ENCODE measurements around the gene MEAF6. TPM values are rescaled to one million over a fixed set of nuclear protein-coding genes. Genes with fewer than 3 reads are reported as not detected.

The MEAF6 gene
- total and polyA plus RNA-seq, 12 donors: 27.8 to 59.9 (median 37.7) TPM

GRCh38 chr1:37473431-37474045 lies 41.0 kb downstream of the MEAF6 start:
- Histone ChIP-seq H3K9me3 (no peaks in the 10 kb centered on the region), H3K36me3 (peaks cover 0 to 27% (median 0%) of the 10 kb centered on the region in 9 donors), H3K27ac (peak overlapping the region in 9 of 10 donors; percentile 62 to 98 (median 94)), H3K27me3 (no peaks in the 10 kb centered on the region), H3K4me1 (peaks cover 23 to 74% (median 68%) of the 10 kb centered on the region in 9 donors), H3K4me3 (peak overlapping the region in 9 of 10 donors; percentile 74 to 98 (median 93))
- ATAC-seq: peak in 1 of 8 donors; percentile 18
- 23 to 27% methylated on average over 12 of the region's 12 CpGs for WGBS, 2 donors
- no peak for TF ChIP-seq CTCF (IDR thresholded peaks at IDR 0.05)
- DNase-seq: no peak
- intact Hi-C loops (cut with DNase I): loop anchor here in 2 of 10 donors (5.0 kb wide), 2 partner anchors 124 to 219 kb away; partner anchors contain the start of genes CDCA8 (in 1 of the 2) and GNL2 (in 1 of the 2)

- H3K4me3 ChIP-seq: peak overlapping the region in 3 of 10 donors; percentile 78 to 92 (median 90)
- H3K9me3 ChIP-seq: no peaks in the 10 kb centered on the region
- H3K36me3 ChIP-seq: peaks cover 0 to 22% (median 0%) of the 10 kb centered on the region in 9 donors
- 78 to 85% methylated on average over 1 of the region's 1 CpG for WGBS, 2 donors
- DNase-seq (no peak), ATAC-seq (no peak)
- no peaks in the 10 kb centered on the region for H3K27me3 ChIP-seq
- no peak for TF ChIP-seq CTCF (IDR thresholded peaks at IDR 0.05)
- intact Hi-C loops (cut with DNase I): loop anchor here in 2 of 10 donors (5.0 kb wide), 2 partner anchors 124 to 219 kb away; partner anchors contain the start of genes CDCA8 (in 1 of the 2) and GNL2 (in 1 of the 2)
- peaks cover 23 to 68% (median 62%) of the 10 kb centered on the region in 9 donors for H3K4me1 ChIP-seq
- H3K27ac ChIP-seq: peak overlapping the region in 8 of 10 donors; percentile 62 to 98 (median 96)
These were observed 41.6 kb downstream of the MEAF6 start for GRCh38 chr1:37472994-37473393.

DNA sequence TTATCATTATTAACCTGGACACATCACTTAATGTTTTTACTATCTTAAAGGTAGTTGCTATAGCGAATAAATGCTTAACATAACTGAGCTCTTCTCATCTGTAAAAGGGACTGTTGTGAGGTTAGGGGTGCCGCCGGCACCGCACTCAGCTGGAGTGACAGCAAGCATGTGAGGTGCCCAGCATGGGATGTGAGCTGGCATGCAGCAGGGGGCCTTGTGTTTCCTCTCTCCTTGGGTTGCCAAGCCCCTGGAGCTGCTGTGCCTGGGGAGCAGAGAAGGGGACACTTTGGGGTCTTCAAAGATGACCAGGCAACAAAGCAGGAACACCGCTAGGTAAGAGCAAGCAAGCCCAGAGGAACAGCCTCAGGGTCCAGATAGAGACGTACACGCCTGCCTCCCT lies 42.3 kb downstream of the MEAF6 start:
- DNase-seq (no peak), ATAC-seq (no peak)
- Histone ChIP-seq H3K4me1 (peaks cover 23 to 61% (median 55%) of the 10 kb centered on the region in 9 donors), H3K9me3 (no peaks in the 10 kb centered on the region), H3K27me3 (no peaks in the 10 kb centered on the region), H3K4me3 (peak overlapping the region in 1 of 10 donors; percentile 31), H3K27ac (peak overlapping the region in 9 of 10 donors; percentile 81 to 98 (median 91)), H3K36me3 (peaks cover 0 to 18% (median 0%) of the 10 kb centered on the region in 9 donors)
- no peak for TF ChIP-seq CTCF (IDR thresholded peaks at IDR 0.05)
- 81 to 82% methylated on average over 7 of the region's 7 CpGs for WGBS, 2 donors
- intact Hi-C loops (cut with DNase I): loop anchor here in 2 of 10 donors (5.0 kb wide), 2 partner anchors 125 to 220 kb away; partner anchors contain the start of genes CDCA8 (in 1 of the 2) and GNL2 (in 1 of the 2)

DNA sequence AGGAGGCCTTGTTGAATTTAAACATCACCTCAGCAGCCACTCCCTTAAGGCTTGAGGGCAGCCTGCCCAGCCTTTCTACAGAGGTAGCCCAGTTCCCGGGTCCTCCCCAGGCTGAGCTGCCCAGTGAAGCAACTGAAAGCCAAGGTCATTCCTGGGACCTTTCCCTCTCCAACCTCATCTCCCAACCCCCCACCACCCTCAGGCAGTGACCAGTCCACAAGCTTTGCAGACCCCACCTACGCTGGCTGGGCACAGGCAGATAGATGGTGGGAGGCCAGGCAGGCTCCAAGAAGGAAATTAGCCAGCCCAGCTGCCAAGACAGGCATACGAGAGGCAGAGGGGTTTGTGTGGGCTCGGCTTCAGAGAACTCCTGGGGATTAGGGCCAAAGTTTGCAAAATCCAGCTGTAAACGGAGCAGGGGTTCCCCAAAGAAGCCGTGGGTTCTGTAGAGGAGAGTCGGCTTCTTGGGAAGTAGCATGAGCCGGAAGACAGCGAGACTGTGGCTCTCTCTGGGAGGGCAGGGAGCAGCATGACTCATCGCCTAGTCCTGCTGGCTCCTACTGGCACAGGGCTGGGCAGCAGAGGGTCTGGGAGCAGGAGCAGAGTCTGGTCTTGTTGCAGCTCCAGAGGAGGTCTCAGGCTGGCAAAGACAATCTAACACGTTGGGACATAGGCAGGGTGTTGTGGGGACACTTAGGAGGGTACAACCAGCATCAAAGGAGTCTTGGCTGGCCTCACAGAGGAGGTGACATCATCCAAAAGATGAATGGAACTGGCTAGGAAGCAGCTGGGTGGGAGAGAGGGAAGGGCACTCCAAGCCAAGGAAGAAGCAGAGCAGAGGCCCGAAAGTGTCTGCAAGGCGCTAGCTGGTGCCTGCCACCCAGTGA lies 43.0 kb downstream of the MEAF6 start:
- Histone ChIP-seq H3K36me3 (peaks cover 0 to 13% (median 0%) of the 10 kb centered on the region in 9 donors), H3K4me1 (peaks cover 18 to 54% (median 48%) of the 10 kb centered on the region in 9 donors), H3K9me3 (no peaks in the 10 kb centered on the region), H3K27ac (peak overlapping the region; percentile 73 to 98 (median 88)), H3K4me3 (peak overlapping the region in 7 of 10 donors; percentile 7 to 33 (median 17)), H3K27me3 (no peaks in the 10 kb centered on the region)
- TF ChIP-seq CTCF (IDR thresholded peaks at IDR 0.05): no peak
- intact Hi-C loops (cut with DNase I): loop anchor here in 2 of 10 donors (5.0 kb wide), 2 partner anchors 126 to 221 kb away; partner anchors contain the start of genes CDCA8 (in 1 of the 2) and GNL2 (in 1 of the 2)
- DNase-seq (peak; percentile 67 to 72), ATAC-seq (peak; percentile 35 to 79 (median 75))
- 29 to 41% methylated on average over 13 of the region's 13 CpGs for WGBS, 2 donors
